H1 (cell line): ENCODE measurements around the gene ATP2B3. TPM values are rescaled to one million over a fixed set of nuclear protein-coding genes. Genes with fewer than 3 reads are reported as not detected.

Experiments
- CTCF ChIA-PET: fragments of 300-600 bp; sonication (Branson Sonifier 250); formaldehyde crosslinking; loops from one replicate; lab custom pipeline; 2021; ENCODE audit not compliant: partially characterized antibody; lab: Charles Lee
- POLR2A ChIA-PET: fragments of 300-600 bp; sonication (Branson Sonifier 250); formaldehyde crosslinking; loops from one replicate; lab custom pipeline; 2021; ENCODE audit warnings: inconsistent platforms; ENCODE audit not compliant: partially characterized antibody; lab: Charles Lee
- DNase-seq, 2 experiments: peaks; one replicate each; pipeline versions ENCODE4 v3.0.0 to v3.0.0-alpha.2; 2010 to 2022; ENCODE audit warnings: low spot score in 2 of 2, low read depth in 1 of 2, mixed read lengths in 1 of 2
- FAIRE-seq: peaks from 2 replicates; lab custom pipeline; 2011; peaks lifted over from hg19 to GRCh38; lab: Jason Lieb, UNC
- H2AFZ ChIP-seq: 2 replicates; pipeline ENCODE4 v1.8.1; 2012; ENCODE audit warnings: low read length, inconsistent platforms
- H2AK5ac ChIP-seq: 2 replicates; pipeline ENCODE4 v1.6.1; 2013; ENCODE audit warnings: low read depth, low read length
- H2BK120ac ChIP-seq: replicated peaks from 2 replicates; pipeline ENCODE3; 2013; ENCODE audit warnings: low read depth, low read length, inconsistent platforms
- H2BK12ac ChIP-seq: 2 replicates; pipeline ENCODE4 v1.6.1; 2013; ENCODE audit warnings: low read depth, low read length
- H2BK15ac ChIP-seq: 2 replicates; pipeline ENCODE4 v1.6.1; 2013; ENCODE audit warnings: low read length
- H2BK20ac ChIP-seq: 2 replicates; pipeline ENCODE4 v1.6.1; 2013; ENCODE audit warnings: low read length
- H2BK5ac ChIP-seq: 2 replicates; pipeline ENCODE4 v1.6.1; 2013; ENCODE audit warnings: low read depth, low read length
- H3K14ac ChIP-seq: 2 replicates; pipeline ENCODE4 v1.6.1; 2013; ENCODE audit warnings: inconsistent platforms; ENCODE audit not compliant: insufficient read length
- H3K18ac ChIP-seq: 2 replicates; pipeline ENCODE4 v1.6.1; 2013; ENCODE audit warnings: low read length; ENCODE audit errors: extremely low read depth
- H3K23ac ChIP-seq: 2 replicates; pipeline ENCODE4 v1.6.1; 2013; ENCODE audit warnings: inconsistent platforms; ENCODE audit not compliant: insufficient read length
- H3K23me2 ChIP-seq: 2 replicates; pipeline ENCODE4 v1.6.1; 2013; ENCODE audit warnings: low read depth, low read length
- H3K27ac ChIP-seq: 2 replicates; pipeline ENCODE4 v1.6.1; 2011; ENCODE audit warnings: low read depth, low read length, inconsistent platforms
- H3K27me3 ChIP-seq, 4 experiments: replicated peaks in 1 of 4; 1 replicate in 1 of 4; 2 replicates in 3 of 4; pipeline versions ENCODE4 v1.6.1 to v1.8.1; 2011 to 2013; ENCODE audit warnings: low read length in 3 of 4, mild to moderate bottlenecking in 3 of 4, inconsistent platforms in 2 of 4, mixed read lengths in 2 of 4, moderate library complexity in 1 of 4; ENCODE audit not compliant: control insufficient read depth in 3 of 4, insufficient read depth in 3 of 4; ENCODE audit errors: extremely low read depth in 1 of 4
- H3K36me3 ChIP-seq, 4 experiments: 2 replicates each; pipeline versions ENCODE4 v1.6.1 to v1.8.1; 2011 to 2013; ENCODE audit warnings: mild to moderate bottlenecking in 4 of 4, low read length in 3 of 4, moderate library complexity in 2 of 4, control low read depth in 1 of 4, inconsistent platforms in 1 of 4; ENCODE audit not compliant: insufficient read depth in 4 of 4, control insufficient read depth in 2 of 4
- H3K4ac ChIP-seq: replicated peaks from 2 replicates; pipeline ENCODE3; 2013; ENCODE audit warnings: low read length, low read depth, mixed read lengths, inconsistent platforms; ENCODE audit not compliant: insufficient read length
- H3K4me1 ChIP-seq, 4 experiments: replicated peaks in 1 of 4; 1 replicate in 1 of 4; 2 replicates in 3 of 4; pipeline versions ENCODE4 v1.6.1 to v1.8.1; 2011 to 2013; ENCODE audit warnings: low read length in 3 of 4, inconsistent platforms in 2 of 4, mixed read lengths in 1 of 4; ENCODE audit not compliant: insufficient read depth in 4 of 4, control insufficient read depth in 3 of 4
- H3K4me2 ChIP-seq, 2 experiments: 2 replicates each; pipeline versions ENCODE4 v1.6.1 to v1.8.1; 2011 to 2013; ENCODE audit warnings: low read depth in 2 of 2, low read length in 2 of 2, control low read depth in 1 of 2, inconsistent platforms in 1 of 2, mild to moderate bottlenecking in 1 of 2; ENCODE audit not compliant: insufficient read depth in 1 of 2
- H3K4me3 ChIP-seq, 4 experiments: fragments of 200-600, 300-600 bp in 1 of 4; sonication (generic), shearing (Covaris generic), sonication (Bioruptor Twin) in 1 of 4; 2 replicates each; pipeline versions ENCODE4 v1.5.1 to v1.8.1; 2011 to 2016; ENCODE audit warnings: low read length in 4 of 4, low read depth in 3 of 4, control low read depth in 2 of 4, inconsistent platforms in 2 of 4, mild to moderate bottlenecking in 2 of 4, mixed read lengths in 1 of 4, moderate library complexity in 1 of 4; ENCODE audit not compliant: insufficient read depth in 2 of 4; ENCODE audit errors: extremely low read depth in 1 of 4
- H3K56ac ChIP-seq: replicated peaks from 2 replicates; pipeline ENCODE3; 2013; ENCODE audit warnings: low read depth, mild to moderate bottlenecking, mixed read lengths, low read length, inconsistent platforms; ENCODE audit not compliant: insufficient read length
- H3K79me1 ChIP-seq: 2 replicates; pipeline ENCODE4 v1.6.1; 2013; ENCODE audit warnings: low read depth, low read length, control low read depth
- H3K79me2 ChIP-seq, 2 experiments: 2 replicates each; pipeline versions ENCODE4 v1.6.1 to v1.8.1; 2012 to 2013; ENCODE audit warnings: low read length in 2 of 2, mild to moderate bottlenecking in 2 of 2, inconsistent platforms in 1 of 2; ENCODE audit not compliant: insufficient read depth in 2 of 2, control insufficient read depth in 1 of 2
- H3K9ac ChIP-seq, 4 experiments: replicated peaks in 1 of 4; 1 replicate in 1 of 4; 2 replicates in 3 of 4; pipeline versions ENCODE4 v1.6.1 to v1.8.1; 2011 to 2013; ENCODE audit warnings: low read depth in 3 of 4, low read length in 3 of 4, control low read depth in 2 of 4, mild to moderate bottlenecking in 2 of 4, moderate library complexity in 2 of 4, inconsistent platforms in 1 of 4; ENCODE audit errors: extremely low read depth in 1 of 4
- H3K9me3 ChIP-seq, 2 experiments: 2 replicates each; pipeline versions ENCODE4 v1.6.1 to v1.8.1; 2012 to 2013; ENCODE audit warnings: mild to moderate bottlenecking in 2 of 2, moderate library complexity in 2 of 2, control low read depth in 1 of 2, inconsistent platforms in 1 of 2, low read depth in 1 of 2, low read length in 1 of 2, mixed read lengths in 1 of 2; ENCODE audit not compliant: insufficient read depth in 2 of 2
- H4K20me1 ChIP-seq, 2 experiments: replicated peaks in 1 of 2; 2 replicates each; pipeline versions ENCODE3 to v1.8.1; 2011 to 2013; ENCODE audit warnings: inconsistent platforms in 2 of 2, low read length in 2 of 2, mild to moderate bottlenecking in 1 of 2; ENCODE audit not compliant: insufficient read depth in 2 of 2, control insufficient read depth in 1 of 2
- H4K5ac ChIP-seq: 2 replicates; pipeline ENCODE4 v1.6.1; 2013; ENCODE audit warnings: low read length, low read depth, mixed read lengths, inconsistent platforms; ENCODE audit not compliant: insufficient read length
- H4K8ac ChIP-seq: 2 replicates; pipeline ENCODE4 v1.8.0; 2013; ENCODE audit warnings: mild to moderate bottlenecking, moderate library complexity, low read length, inconsistent platforms; ENCODE audit not compliant: insufficient read depth; ENCODE audit errors: extremely low read depth
- H4K91ac ChIP-seq: replicated peaks from 2 replicates; pipeline ENCODE3; 2013; ENCODE audit warnings: low read length, mixed read lengths, inconsistent platforms; ENCODE audit not compliant: insufficient read length
- RNF2 ChIP-seq: fragments of 200-900, 300-1000 bp; sonication (generic); IDR thresholded peaks from 2 replicates; pipeline ENCODE4 v1.7.1; 2016; ENCODE audit warnings: borderline replicate concordance, low read depth, mild to moderate bottlenecking, antibody characterized with exemption, low read length; ENCODE audit not compliant: poor library complexity, severe bottlenecking; ENCODE audit errors: missing control alignments
- WGBS, 2 experiments: shearing (Covaris generic) in 1 of 2; methylation state at CpG; one replicate each; pipeline versions ENCODE4 v1.1.6 to v1.1.7; 2013 to 2015; ENCODE audit warnings: low lambda C conversion rate in 2 of 2, mixed read lengths in 2 of 2, inconsistent platforms in 1 of 2, low coverage in 1 of 2, missing lambda C conversion rate in 1 of 2; ENCODE audit not compliant: insufficient replicate concordance in 2 of 2, insufficient coverage in 1 of 2, insufficient read length in 1 of 2; ENCODE audit errors: extremely low coverage in 1 of 2, missing lambda C conversion rate in 1 of 2; 5-methylcytosine and 5-hydroxymethylcytosine counted together
- polyA plus RNA-seq, 7 experiments: library from polyadenylated mRNA; depleted of rRNA in 3 of 7; stranded (reverse) in 5 of 7; unstranded in 2 of 7; fragments of >200 nt in 5 of 7; fragments of 200-250 nt in 2 of 7; gene quantifications; 1 replicate in 5 of 7; 2 replicates in 1 of 7; 4 replicates in 1 of 7; pipeline versions ENCODE4 v1.2.1 to v1.2.3, GENCODE V29; 2011 to 2013; ENCODE audit warnings: missing spikeins in 2 of 7, mixed read lengths in 2 of 7
- total RNA-seq: library from RNA; stranded (reverse); fragmentation: NEBNext Ultra II Directional; extraction: Animal tissue kit (Norgen Biotek cat#: 25700); gene quantifications from 2 replicates; pipeline ENCODE4 v1.2.1, GENCODE V29; 2021

The ATP2B3 gene
- total and polyA plus RNA-seq, 2 of the 8 experiments (the other 6 are each of a cell fraction or from before 2014, with no cell fraction given): 0.14 to 0.19 TPM

DNA sequence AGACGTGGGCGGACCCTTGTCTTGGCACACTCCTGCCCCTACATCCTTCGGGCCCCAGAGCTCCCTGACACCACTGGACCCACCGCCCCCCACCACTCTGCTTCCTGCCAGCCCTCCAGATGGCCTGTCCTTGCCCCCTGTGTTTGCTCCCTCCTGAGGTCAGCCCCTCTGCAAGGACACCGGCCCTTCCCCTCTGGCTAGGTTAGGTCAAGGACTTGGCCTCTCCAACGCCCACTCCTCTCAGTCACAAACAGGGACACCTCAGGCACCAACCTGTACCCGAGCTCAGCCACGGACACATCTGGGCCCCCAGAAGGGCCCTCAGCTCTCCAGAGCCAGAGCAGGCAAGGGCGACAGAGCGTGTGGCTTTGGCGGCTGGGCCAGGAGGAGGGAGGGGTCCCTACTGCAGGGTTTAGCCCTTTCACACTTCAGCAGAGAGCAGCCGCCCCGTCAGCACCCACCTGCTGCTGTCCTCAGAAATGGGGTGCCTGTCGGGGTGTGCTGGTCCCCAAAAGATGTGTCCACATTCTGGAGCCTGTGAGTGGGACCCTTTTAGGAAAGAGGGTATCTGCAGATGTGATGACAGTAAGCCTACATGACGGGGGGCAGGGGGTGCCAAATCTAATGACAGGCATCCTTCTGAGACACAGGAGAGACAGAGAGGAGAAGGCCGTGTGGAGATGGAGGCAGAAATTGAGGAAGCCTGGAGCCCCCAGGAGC is 106.0 kb downstream of the ATP2B3 start:
- Histone ChIP-seq H3K18ac (no peak overlapping the region), H3K9ac (no peak overlapping the region)
- TF ChIP-seq RNF2: no peak
- TF ChIP-seq, all 59 proteins: peak for 0
- H2AK5ac ChIP-seq: no peak overlapping the region
- CTCF ChIA-PET: interaction anchor here (1.0 to 1.4 kb wide), 6 partner anchors 10 to 45 kb away, joined by 3 to 5 read pairs (median 3); partner anchors contain the start of gene DUSP9
- no peak overlapping the region for H3K4ac ChIP-seq
- no peak for FAIRE-seq
- no peak overlapping the region for H2BK120ac ChIP-seq
- no peak overlapping the region for H2BK5ac ChIP-seq
- no peaks in the 10 kb centered on the region for H3K79me1 ChIP-seq
- H4K5ac ChIP-seq: no peak overlapping the region
- H3K14ac ChIP-seq: no peak overlapping the region
- H3K4me2 ChIP-seq: no peak overlapping the region
- H3K79me2 ChIP-seq: no peaks in the 10 kb centered on the region
- no peak overlapping the region for H3K23ac ChIP-seq
- no peak overlapping the region for H4K8ac ChIP-seq
- H3K4me3 ChIP-seq: no peak overlapping the region
- H4K20me1 ChIP-seq: no peaks in the 10 kb centered on the region
- no peak overlapping the region for H2BK12ac ChIP-seq
- H3K36me3 ChIP-seq: no peaks in the 10 kb centered on the region
- WGBS, 2 experiments: 87% methylated on average over 8 of the region's 16 CpGs; no CpG with 5 or more reads in 1 of the 2 experiments
- H3K23me2 ChIP-seq: no peaks in the 10 kb centered on the region
- H3K4me1 ChIP-seq: peaks cover 0 to 3% (median 0%) of the 10 kb centered on the region in 4 experiments; a peak in 1 of 7 replicates
- no peaks in the 10 kb centered on the region for H3K27me3 ChIP-seq
- H2BK15ac ChIP-seq: no peak overlapping the region
- no peak overlapping the region for H2BK20ac ChIP-seq
- no peak for DNase-seq
- no peak overlapping the region for H3K27ac ChIP-seq
- no peaks in the 10 kb centered on the region for H3K9me3 ChIP-seq
- H4K91ac ChIP-seq: no peak overlapping the region
- no peak overlapping the region for H2AFZ ChIP-seq
- H3K56ac ChIP-seq: no peak overlapping the region
- POLR2A ChIA-PET: interaction anchor here (1.0 kb wide), 1 partner anchor 26 kb away, joined by 3 read pairs; no protein-coding TSS in a partner anchor
